ENCODE results near the gene CHRNA7.
"Not testable (repeated sequence)": the region's sequence is repeated elsewhere in the genome, so short reads cannot be mapped to it uniquely, and the experiment has no call there.

The CHRNA7 gene

GRCh38 chr15:32132859-32133258 is 102.5 kb downstream of the CHRNA7 start:
- Histone ChIP-seq H3K9me3 (ENCODE audit: control insufficient read depth in 2 of 2, low read length in 2 of 2) (no peaks in the 10 kb centered on the region), H3K9ac (ENCODE audit: low read depth in 1 of 2, low read length in 2 of 2) (no peak overlapping the region), H3K4me3 (ENCODE audit: low read length in 2 of 2) (no peak overlapping the region), H3K27ac (ENCODE audit: low read depth in 2 of 2, low read length in 2 of 2) (no peak overlapping the region), H3K4me1 (ENCODE audit: control insufficient read depth in 2 of 2, insufficient read depth in 2 of 2, low read length in 2 of 2) (no peaks in the 10 kb centered on the region), H3K27me3 (ENCODE audit: control insufficient read depth in 2 of 2, insufficient read depth in 2 of 2, low read length in 2 of 2) (peaks cover 0 to 4% of the 10 kb centered on the region in 2 donors), H3K36me3 (ENCODE audit: control insufficient read depth in 2 of 2, insufficient read depth in 2 of 2, low read length in 2 of 2) (no peaks in the 10 kb centered on the region)

- Histone ChIP-seq H3K4me1 (ENCODE audit: control insufficient read depth in 2 of 2, insufficient read depth in 2 of 2, low read length in 2 of 2) (no peaks in the 10 kb centered on the region), H3K27ac (ENCODE audit: low read depth in 2 of 2, low read length in 2 of 2) (no peak overlapping the region), H3K9me3 (ENCODE audit: control insufficient read depth in 2 of 2, low read length in 2 of 2) (no peaks in the 10 kb centered on the region), H3K4me3 (ENCODE audit: low read length in 2 of 2) (no peak overlapping the region), H3K36me3 (ENCODE audit: control insufficient read depth in 2 of 2, insufficient read depth in 2 of 2, low read length in 2 of 2) (no peaks in the 10 kb centered on the region), H3K9ac (ENCODE audit: low read depth in 1 of 2, low read length in 2 of 2) (no peak overlapping the region), H3K27me3 (ENCODE audit: control insufficient read depth in 2 of 2, insufficient read depth in 2 of 2, low read length in 2 of 2) (peaks cover 0 to 4% of the 10 kb centered on the region in 2 donors)
These were observed 104.5 kb downstream of the CHRNA7 start for GRCh38 chr15:32134842-32135241.

GRCh38 chr15:32135335-32135734 is 105.0 kb downstream of the CHRNA7 start:
- Histone ChIP-seq H3K9ac (ENCODE audit: low read depth in 1 of 2, low read length in 2 of 2) (no peak overlapping the region), H3K9me3 (ENCODE audit: control insufficient read depth in 2 of 2, low read length in 2 of 2) (no peaks in the 10 kb centered on the region), H3K4me3 (ENCODE audit: low read length in 2 of 2) (no peak overlapping the region), H3K27me3 (ENCODE audit: control insufficient read depth in 2 of 2, insufficient read depth in 2 of 2, low read length in 2 of 2) (peaks cover 0 to 4% of the 10 kb centered on the region in 2 donors), H3K27ac (ENCODE audit: low read depth in 2 of 2, low read length in 2 of 2) (no peak overlapping the region), H3K4me1 (ENCODE audit: control insufficient read depth in 2 of 2, insufficient read depth in 2 of 2, low read length in 2 of 2) (no peaks in the 10 kb centered on the region), H3K36me3 (ENCODE audit: control insufficient read depth in 2 of 2, insufficient read depth in 2 of 2, low read length in 2 of 2) (no peaks in the 10 kb centered on the region)

- H3K27ac ChIP-seq (ENCODE audit: low read depth in 2 of 2, low read length in 2 of 2); H3K4me1 ChIP-seq (ENCODE audit: control insufficient read depth in 2 of 2, insufficient read depth in 2 of 2, low read length in 2 of 2); H3K27me3 ChIP-seq (ENCODE audit: control insufficient read depth in 2 of 2, insufficient read depth in 2 of 2, low read length in 2 of 2); H3K36me3 ChIP-seq (ENCODE audit: control insufficient read depth in 2 of 2, insufficient read depth in 2 of 2, low read length in 2 of 2); H3K4me3 ChIP-seq (ENCODE audit: low read length in 2 of 2); H3K9ac ChIP-seq (ENCODE audit: low read depth in 1 of 2, low read length in 2 of 2); H3K9me3 ChIP-seq (ENCODE audit: control insufficient read depth in 2 of 2, low read length in 2 of 2): not testable (repeated sequence)
These were observed 115.2 kb downstream of the CHRNA7 start for GRCh38 chr15:32145512-32145911.

- Histone ChIP-seq H3K9me3 (ENCODE audit: control insufficient read depth in 2 of 2, low read length in 2 of 2) (no peaks in the 10 kb centered on the region), H3K27ac (ENCODE audit: low read depth in 2 of 2, low read length in 2 of 2) (no peak overlapping the region), H3K9ac (ENCODE audit: low read depth in 1 of 2, low read length in 2 of 2) (no peak overlapping the region), H3K4me1 (ENCODE audit: control insufficient read depth in 2 of 2, insufficient read depth in 2 of 2, low read length in 2 of 2) (no peaks in the 10 kb centered on the region), H3K27me3 (ENCODE audit: control insufficient read depth in 2 of 2, insufficient read depth in 2 of 2, low read length in 2 of 2) (no peaks in the 10 kb centered on the region), H3K4me3 (ENCODE audit: low read length in 2 of 2) (no peak overlapping the region), H3K36me3 (ENCODE audit: control insufficient read depth in 2 of 2, insufficient read depth in 2 of 2, low read length in 2 of 2) (no peaks in the 10 kb centered on the region)
These were observed 118.7 kb downstream of the CHRNA7 start for GRCh38 chr15:32148833-32149555.

GRCh38 chr15:32152574-32152973 is 122.3 kb downstream of the CHRNA7 start:
- H3K27me3 ChIP-seq (ENCODE audit: control insufficient read depth in 2 of 2, insufficient read depth in 2 of 2, low read length in 2 of 2): no peaks in the 10 kb centered on the region
- H3K9me3 ChIP-seq (ENCODE audit: control insufficient read depth in 2 of 2, low read length in 2 of 2): no peaks in the 10 kb centered on the region
- no peaks in the 10 kb centered on the region for H3K4me1 ChIP-seq (ENCODE audit: control insufficient read depth in 2 of 2, insufficient read depth in 2 of 2, low read length in 2 of 2)
- no peak overlapping the region for H3K27ac ChIP-seq (ENCODE audit: low read depth in 2 of 2, low read length in 2 of 2)
- H3K4me3 ChIP-seq (ENCODE audit: low read length in 2 of 2): no peak overlapping the region
- no peaks in the 10 kb centered on the region for H3K36me3 ChIP-seq (ENCODE audit: control insufficient read depth in 2 of 2, insufficient read depth in 2 of 2, low read length in 2 of 2)
- no peak overlapping the region for H3K9ac ChIP-seq (ENCODE audit: low read depth in 1 of 2, low read length in 2 of 2)

GRCh38 chr15:32153868-32154623 is 123.7 kb downstream of the CHRNA7 start:
- not testable (repeated sequence) for H3K4me1 ChIP-seq (ENCODE audit: control insufficient read depth in 2 of 2, insufficient read depth in 2 of 2, low read length in 2 of 2); H3K9ac ChIP-seq (ENCODE audit: low read depth in 1 of 2, low read length in 2 of 2); H3K36me3 ChIP-seq (ENCODE audit: control insufficient read depth in 2 of 2, insufficient read depth in 2 of 2, low read length in 2 of 2); H3K27me3 ChIP-seq (ENCODE audit: control insufficient read depth in 2 of 2, insufficient read depth in 2 of 2, low read length in 2 of 2); H3K9me3 ChIP-seq (ENCODE audit: control insufficient read depth in 2 of 2, low read length in 2 of 2); H3K27ac ChIP-seq (ENCODE audit: low read depth in 2 of 2, low read length in 2 of 2); H3K4me3 ChIP-seq (ENCODE audit: low read length in 2 of 2)

GRCh38 chr15:32162143-32162542 is 131.8 kb downstream of the CHRNA7 start:
- not testable (repeated sequence) for H3K4me1 ChIP-seq (ENCODE audit: control insufficient read depth in 2 of 2, insufficient read depth in 2 of 2, low read length in 2 of 2); H3K4me3 ChIP-seq (ENCODE audit: low read length in 2 of 2); H3K9me3 ChIP-seq (ENCODE audit: control insufficient read depth in 2 of 2, low read length in 2 of 2); H3K36me3 ChIP-seq (ENCODE audit: control insufficient read depth in 2 of 2, insufficient read depth in 2 of 2, low read length in 2 of 2); H3K27me3 ChIP-seq (ENCODE audit: control insufficient read depth in 2 of 2, insufficient read depth in 2 of 2, low read length in 2 of 2); H3K9ac ChIP-seq (ENCODE audit: low read depth in 1 of 2, low read length in 2 of 2); H3K27ac ChIP-seq (ENCODE audit: low read depth in 2 of 2, low read length in 2 of 2)

- not testable (repeated sequence) for H3K27me3 ChIP-seq (ENCODE audit: control insufficient read depth in 2 of 2, insufficient read depth in 2 of 2, low read length in 2 of 2); H3K4me3 ChIP-seq (ENCODE audit: low read length in 2 of 2); H3K4me1 ChIP-seq (ENCODE audit: control insufficient read depth in 2 of 2, insufficient read depth in 2 of 2, low read length in 2 of 2); H3K9ac ChIP-seq (ENCODE audit: low read depth in 1 of 2, low read length in 2 of 2); H3K36me3 ChIP-seq (ENCODE audit: control insufficient read depth in 2 of 2, insufficient read depth in 2 of 2, low read length in 2 of 2); H3K27ac ChIP-seq (ENCODE audit: low read depth in 2 of 2, low read length in 2 of 2); H3K9me3 ChIP-seq (ENCODE audit: control insufficient read depth in 2 of 2, low read length in 2 of 2)
These were observed 133.8 kb downstream of the CHRNA7 start for GRCh38 chr15:32164065-32164464.

GRCh38 chr15:32164747-32165146 is 134.4 kb downstream of the CHRNA7 start:
- not testable (repeated sequence) for H3K9ac ChIP-seq (ENCODE audit: low read depth in 1 of 2, low read length in 2 of 2); H3K9me3 ChIP-seq (ENCODE audit: control insufficient read depth in 2 of 2, low read length in 2 of 2); H3K27me3 ChIP-seq (ENCODE audit: control insufficient read depth in 2 of 2, insufficient read depth in 2 of 2, low read length in 2 of 2)

More at GRCh38 chr15:32164747-32165146, 134.4 kb downstream of the CHRNA7 start:
- not testable (repeated sequence) for H3K4me3 ChIP-seq (ENCODE audit: low read length in 2 of 2); H3K36me3 ChIP-seq (ENCODE audit: control insufficient read depth in 2 of 2, insufficient read depth in 2 of 2, low read length in 2 of 2); H3K27ac ChIP-seq (ENCODE audit: low read depth in 2 of 2, low read length in 2 of 2); H3K4me1 ChIP-seq (ENCODE audit: control insufficient read depth in 2 of 2, insufficient read depth in 2 of 2, low read length in 2 of 2)

Data from mucosa of rectum (tissue), 2 donors.